Activated T-cell treated with anti-CD3 and anti-CD28 coated beads, Interleukin-2, amount 50 U/mL, for 1 hour (primary cell): ENCODE data around the gene CHRD.
A peak's percentile ranks its signal among the peaks of the same experiment; 100 is the strongest.

ENCODE experiments used
- DNase-seq: peaks from one replicate; pipeline ENCODE4 v3.0.0-alpha.2; 2020

CHRD gene

GRCh38 chr3:184347321-184348056 lies 32.4 kb upstream of the CHRD start:
- DNase-seq, result no peak

- DNase-seq, result no peak
Observed at GRCh38 chr3:184348057-184348382, 31.8 kb upstream of the CHRD start.

- DNase-seq, result no peak
Observed at GRCh38 chr3:184349563-184350470, 30.0 kb upstream of the CHRD start.

GRCh38 chr3:184350618-184351017 lies 29.2 kb upstream of the CHRD start:
- DNase-seq, result no peak

GRCh38 chr3:184351511-184352148 lies 28.2 kb upstream of the CHRD start:
- DNase-seq, result no peak

- DNase-seq, result no peak
Observed at GRCh38 chr3:184352149-184352785, 27.6 kb upstream of the CHRD start.

GRCh38 chr3:184352897-184353545 lies 26.8 kb upstream of the CHRD start:
- no peak for DNase-seq

GRCh38 chr3:184353546-184353941 lies 26.3 kb upstream of the CHRD start:
- DNase-seq, result no peak

- peak; percentile 72 for DNase-seq
Observed at GRCh38 chr3:184354121-184354728, 25.6 kb upstream of the CHRD start.

- DNase-seq, result no peak
Observed at GRCh38 chr3:184354754-184355153, 25.1 kb upstream of the CHRD start.

GRCh38 chr3:184355261-184356040 lies 24.4 kb upstream of the CHRD start:
- DNase-seq, result no peak

- no peak for DNase-seq
Observed at GRCh38 chr3:184357248-184358123, 22.4 kb upstream of the CHRD start.

GRCh38 chr3:184358124-184358767 lies 21.6 kb upstream of the CHRD start:
- DNase-seq, result no peak

GRCh38 chr3:184358921-184359350 lies 20.9 kb upstream of the CHRD start:
- DNase-seq, result no peak

- DNase-seq, result no peak
Observed at GRCh38 chr3:184359610-184360009, 20.2 kb upstream of the CHRD start.

- DNase-seq, result no peak
Observed at GRCh38 chr3:184360070-184360928, 19.6 kb upstream of the CHRD start.

GRCh38 chr3:184360929-184361531 lies 18.8 kb upstream of the CHRD start:
- no peak for DNase-seq

GRCh38 chr3:184361532-184361931 lies 18.3 kb upstream of the CHRD start, which contains the start of the genes CLCN2 and POLR2H:
TSS of gene CLCN2 (minus strand) at chr3:184361605. CDS start at chr3:184361479, 126 bp downstream.
TSS of gene POLR2H (plus strand) at chr3:184361710. CDS start at chr3:184363493, 1,783 bp downstream.
- peak; percentile 67 for DNase-seq
